Measurements from ENCODE around the gene HOXA10. TPM values are rescaled to one million over a fixed set of nuclear protein-coding genes. Genes with fewer than 3 reads are reported as not detected.

Gene HOXA10
- total and polyA plus RNA-seq, 2 donors (not counting 1 experiment from before 2014, with no cell fraction given) = 0.17 to 1.00 TPM

DNA sequence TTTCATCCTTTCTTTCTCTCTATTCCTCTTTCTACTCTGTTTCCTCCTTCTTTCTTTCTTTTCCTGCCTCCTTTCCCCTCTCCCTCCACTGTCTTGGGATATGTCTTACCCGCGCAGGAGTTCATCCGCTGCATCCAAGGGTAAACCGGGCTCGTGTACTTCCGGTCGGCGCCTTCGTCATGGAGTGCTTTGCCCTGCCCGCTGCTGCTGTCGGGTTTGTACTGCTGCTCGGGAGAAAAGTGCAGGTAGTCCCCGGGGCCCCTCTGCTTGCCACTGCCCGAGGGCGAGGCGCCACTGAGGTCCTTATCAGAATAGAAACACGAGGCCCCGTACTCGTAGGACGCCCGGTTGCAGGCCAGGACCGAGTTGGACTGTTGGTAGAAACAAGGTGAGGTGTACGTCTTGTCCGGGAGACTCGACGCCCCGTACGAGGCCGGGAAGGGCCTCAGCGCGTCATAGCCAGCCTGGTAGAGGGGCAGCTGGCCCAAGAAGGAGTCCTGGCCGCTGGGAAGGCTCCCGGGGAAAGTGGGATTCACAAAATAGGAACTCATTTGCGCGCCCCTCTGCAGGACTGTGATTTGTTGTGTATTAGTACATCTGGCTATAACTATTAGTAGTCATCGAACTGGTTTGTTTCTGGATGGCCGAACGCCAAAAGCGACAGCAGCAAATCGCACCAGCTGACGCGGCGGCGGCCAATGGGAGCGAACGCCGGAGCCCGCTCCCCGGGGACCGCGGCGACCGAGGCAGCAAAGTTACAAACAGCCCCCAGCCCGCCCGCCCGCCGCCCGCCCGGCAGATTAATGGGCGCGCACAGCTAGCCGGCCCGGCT lies 26.7 kb downstream of the HOXA10 start, which contains the start of gene HOXA6:
Gene HOXA6, minus strand, starts transcription at position 576 of the 832 bp plus-strand sequence. Its CDS starts 25 bp downstream, at position 551.
- Histone ChIP-seq H3K27ac (ENCODE audit: insufficient read depth, low read length) (peak within 1 kb of the TSS; percentile 98), H3K9me3 (ENCODE audit: control insufficient read depth, insufficient read depth, low read depth, low read length) (no peaks in the 10 kb centered on the region), H3K79me2 (ENCODE audit: control insufficient read depth, insufficient read depth, low read length) (peaks cover 86% of the 10 kb centered on the region), H3K36me3 (ENCODE audit: control insufficient read depth, insufficient read depth, low read length) (no peaks in the 10 kb centered on the region), H3K4me3 (replicated peaks in 1 of 4; ENCODE audit: control extremely low read depth in 1 of 4, insufficient read depth in 1 of 4, low read depth in 3 of 4, low read length in 4 of 4) (peak within 1 kb of the TSS; percentile 34 to 61 (median 48)), H3K4me1 (ENCODE audit: control insufficient read depth, extremely low read depth, insufficient read depth, low read length) (peaks cover 22% of the 10 kb centered on the region), H3K27me3 (ENCODE audit: control insufficient read depth, insufficient read depth, low read length) (no peaks in the 10 kb centered on the region), H3K9ac (ENCODE audit: insufficient read depth, low read length) (peak within 1 kb of the TSS; percentile 72), H2AFZ (ENCODE audit: low read length) (peak within 1 kb of the TSS; percentile 58), H3K4me2 (ENCODE audit: extremely low read depth, insufficient read depth, low read length) (peak within 1 kb of the TSS; percentile 99), H4K20me1 (ENCODE audit: control insufficient read depth, extremely low read depth, insufficient read depth, low read length) (no peaks in the 10 kb centered on the region)
- DNase-seq (ENCODE audit: low read depth in 2 of 2) = peak in 1 of 2 donors; percentile 66
- no peak for TF ChIP-seq EZH2 (IDR thresholded peaks at IDR 0.05; ENCODE audit: low read length, missing control alignments)
- TF ChIP-seq, protein P1, sequence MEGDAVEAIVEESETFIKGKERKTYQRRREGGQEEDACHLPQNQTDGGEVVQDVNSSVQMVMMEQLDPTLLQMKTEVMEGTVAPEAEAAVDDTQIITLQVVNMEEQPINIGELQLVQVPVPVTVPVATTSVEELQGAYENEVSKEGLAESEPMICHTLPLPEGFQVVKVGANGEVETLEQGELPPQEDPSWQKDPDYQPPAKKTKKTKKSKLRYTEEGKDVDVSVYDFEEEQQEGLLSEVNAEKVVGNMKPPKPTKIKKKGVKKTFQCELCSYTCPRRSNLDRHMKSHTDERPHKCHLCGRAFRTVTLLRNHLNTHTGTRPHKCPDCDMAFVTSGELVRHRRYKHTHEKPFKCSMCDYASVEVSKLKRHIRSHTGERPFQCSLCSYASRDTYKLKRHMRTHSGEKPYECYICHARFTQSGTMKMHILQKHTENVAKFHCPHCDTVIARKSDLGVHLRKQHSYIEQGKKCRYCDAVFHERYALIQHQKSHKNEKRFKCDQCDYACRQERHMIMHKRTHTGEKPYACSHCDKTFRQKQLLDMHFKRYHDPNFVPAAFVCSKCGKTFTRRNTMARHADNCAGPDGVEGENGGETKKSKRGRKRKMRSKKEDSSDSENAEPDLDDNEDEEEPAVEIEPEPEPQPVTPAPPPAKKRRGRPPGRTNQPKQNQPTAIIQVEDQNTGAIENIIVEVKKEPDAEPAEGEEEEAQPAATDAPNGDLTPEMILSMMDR (conservative IDR thresholded peaks at IDR 0.05 in 1 of 2, IDR thresholded peaks at IDR 0.05 in 1 of 2; ENCODE audit: low read depth in 1 of 2, low read length in 2 of 2) = no peak

DNA sequence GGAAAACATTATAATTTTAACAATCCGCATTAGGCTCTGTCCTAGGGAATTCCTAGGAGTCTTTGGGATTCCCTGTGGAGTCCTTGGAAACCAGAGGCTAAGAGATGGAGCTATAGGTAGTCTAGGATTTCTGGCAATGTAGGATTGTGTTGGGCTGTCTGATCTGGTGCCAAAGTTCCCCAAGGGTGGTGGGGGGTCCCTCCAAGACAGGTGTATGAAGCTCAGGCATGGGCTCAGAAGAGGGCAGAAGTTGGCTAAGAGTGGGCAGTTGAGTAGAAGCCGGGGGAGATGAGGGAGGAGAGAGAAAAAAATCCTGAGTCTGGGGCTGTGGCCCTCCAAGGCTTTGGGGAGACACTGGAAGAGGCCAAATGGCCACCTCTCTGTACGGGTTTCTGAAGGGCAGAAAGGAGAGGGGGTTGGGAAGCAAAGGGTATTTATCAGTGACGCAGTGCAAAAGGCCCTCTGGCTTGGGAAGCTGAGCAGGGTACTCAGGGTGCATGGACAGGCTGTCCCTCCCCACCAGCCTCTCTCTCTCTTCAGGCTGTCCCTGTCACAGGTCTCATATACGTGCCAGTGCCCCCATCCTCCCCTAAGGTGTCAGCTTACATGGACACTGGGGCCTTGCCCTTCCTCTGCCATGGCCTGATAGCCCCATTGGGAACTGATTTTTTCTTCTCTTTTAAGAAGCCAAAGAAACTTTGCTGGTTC lies 27.5 kb downstream of the HOXA10 start:
- DNase-seq (ENCODE audit: low read depth in 2 of 2) = no peak
- peak overlapping the region; percentile 99 for H3K4me2 ChIP-seq (ENCODE audit: extremely low read depth, insufficient read depth, low read length)
- peaks cover 22% of the 10 kb centered on the region for H3K4me1 ChIP-seq (ENCODE audit: control insufficient read depth, extremely low read depth, insufficient read depth, low read length)
- no peaks in the 10 kb centered on the region for H3K9me3 ChIP-seq (ENCODE audit: control insufficient read depth, insufficient read depth, low read depth, low read length)
- no peaks in the 10 kb centered on the region for H3K27me3 ChIP-seq (ENCODE audit: control insufficient read depth, insufficient read depth, low read length)
- peak overlapping the region; percentile 30 to 61 (median 43) for H3K4me3 ChIP-seq (replicated peaks in 1 of 4; ENCODE audit: control extremely low read depth in 1 of 4, insufficient read depth in 1 of 4, low read depth in 3 of 4, low read length in 4 of 4)
- no peak overlapping the region for H3K9ac ChIP-seq (ENCODE audit: insufficient read depth, low read length)
- peak overlapping the region; percentile 98 for H3K27ac ChIP-seq (ENCODE audit: insufficient read depth, low read length)
- no peaks in the 10 kb centered on the region for H4K20me1 ChIP-seq (ENCODE audit: control insufficient read depth, extremely low read depth, insufficient read depth, low read length)
- H3K79me2 ChIP-seq (ENCODE audit: control insufficient read depth, insufficient read depth, low read length) = peaks cover 90% of the 10 kb centered on the region
- TF ChIP-seq, protein P1 (conservative IDR thresholded peaks at IDR 0.05 in 1 of 2, IDR thresholded peaks at IDR 0.05 in 1 of 2; ENCODE audit: low read depth in 1 of 2, low read length in 2 of 2) = no peak
- no peak for TF ChIP-seq EZH2 (IDR thresholded peaks at IDR 0.05; ENCODE audit: low read length, missing control alignments)
- no peak overlapping the region for H2AFZ ChIP-seq (ENCODE audit: low read length)
- H3K36me3 ChIP-seq (ENCODE audit: control insufficient read depth, insufficient read depth, low read length) = peaks cover 2% of the 10 kb centered on the region

GRCh38 chr7:27145914-27146412 lies 28.2 kb downstream of the HOXA10 start:
- peak overlapping the region; percentile 98 for H3K27ac ChIP-seq (ENCODE audit: insufficient read depth, low read length)
- H3K79me2 ChIP-seq (ENCODE audit: control insufficient read depth, insufficient read depth, low read length) = peaks cover 90% of the 10 kb centered on the region
- TF ChIP-seq, protein P1 (conservative IDR thresholded peaks at IDR 0.05 in 1 of 2, IDR thresholded peaks at IDR 0.05 in 1 of 2; ENCODE audit: low read depth in 1 of 2, low read length in 2 of 2) = no peak
- no peak for TF ChIP-seq EZH2 (IDR thresholded peaks at IDR 0.05; ENCODE audit: low read length, missing control alignments)
- no peak overlapping the region for H2AFZ ChIP-seq (ENCODE audit: low read length)
- no peaks in the 10 kb centered on the region for H4K20me1 ChIP-seq (ENCODE audit: control insufficient read depth, extremely low read depth, insufficient read depth, low read length)
- H3K9me3 ChIP-seq (ENCODE audit: control insufficient read depth, insufficient read depth, low read depth, low read length) = no peaks in the 10 kb centered on the region
- no peak for DNase-seq (ENCODE audit: low read depth in 2 of 2)
- H3K9ac ChIP-seq (ENCODE audit: insufficient read depth, low read length) = peak overlapping the region; percentile 70
- H3K4me1 ChIP-seq (ENCODE audit: control insufficient read depth, extremely low read depth, insufficient read depth, low read length) = peaks cover 22% of the 10 kb centered on the region
- peak overlapping the region; percentile 41 to 61 (median 52) for H3K4me3 ChIP-seq (replicated peaks in 1 of 4; ENCODE audit: control extremely low read depth in 1 of 4, insufficient read depth in 1 of 4, low read depth in 3 of 4, low read length in 4 of 4)
- no peaks in the 10 kb centered on the region for H3K27me3 ChIP-seq (ENCODE audit: control insufficient read depth, insufficient read depth, low read length)
- H3K4me2 ChIP-seq (ENCODE audit: extremely low read depth, insufficient read depth, low read length) = peak overlapping the region; percentile 99
- H3K36me3 ChIP-seq (ENCODE audit: control insufficient read depth, insufficient read depth, low read length) = peaks cover 2% of the 10 kb centered on the region
